NCI-H510A (cell line): ENCODE results near the gene CPNE8.

Experiments used
- DNase-seq: peaks from one replicate; lab custom pipeline; 2025; lab: John Stamatoyannopoulos, UW

Gene CPNE8

DNA sequence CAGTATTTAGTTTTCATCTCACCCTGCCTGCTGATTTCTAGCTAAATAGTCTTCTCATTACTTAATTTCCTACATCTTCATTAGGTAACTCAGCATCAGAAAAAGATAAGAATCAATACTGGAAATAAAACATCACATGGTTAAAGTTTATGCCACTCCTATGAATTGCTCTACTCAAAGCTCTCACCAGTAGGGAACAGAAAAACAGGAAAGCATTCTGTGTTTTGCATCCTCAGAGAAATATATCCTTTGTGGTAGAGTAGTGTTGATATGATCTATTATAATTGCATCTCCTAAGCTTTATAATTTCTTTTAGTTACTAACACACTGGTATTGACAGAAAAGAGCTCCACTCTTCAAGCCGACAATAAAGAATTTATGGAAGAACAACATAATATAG, 9.9 kb downstream of the CPNE8 start:
- no peak for DNase-seq

DNA sequence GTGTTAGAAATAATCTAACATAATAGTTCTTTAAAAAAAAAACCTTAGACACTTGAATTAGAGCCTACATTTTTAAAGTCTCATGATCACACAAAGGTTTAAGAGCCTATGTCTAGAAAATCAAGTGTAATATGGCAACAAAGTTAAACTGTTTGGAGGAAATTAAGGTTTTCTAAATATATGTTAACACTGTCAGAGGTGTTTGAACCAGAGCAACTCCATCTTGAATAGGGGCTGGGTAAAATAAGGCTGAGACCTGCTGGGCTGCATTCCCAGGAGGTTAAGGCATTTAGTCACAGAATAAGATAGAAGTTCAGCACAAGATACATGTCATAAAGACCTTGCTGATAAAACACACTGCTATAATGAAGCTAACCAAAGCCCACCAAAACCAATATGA, 12.4 kb downstream of the CPNE8 start:
- DNase-seq: no peak

DNA sequence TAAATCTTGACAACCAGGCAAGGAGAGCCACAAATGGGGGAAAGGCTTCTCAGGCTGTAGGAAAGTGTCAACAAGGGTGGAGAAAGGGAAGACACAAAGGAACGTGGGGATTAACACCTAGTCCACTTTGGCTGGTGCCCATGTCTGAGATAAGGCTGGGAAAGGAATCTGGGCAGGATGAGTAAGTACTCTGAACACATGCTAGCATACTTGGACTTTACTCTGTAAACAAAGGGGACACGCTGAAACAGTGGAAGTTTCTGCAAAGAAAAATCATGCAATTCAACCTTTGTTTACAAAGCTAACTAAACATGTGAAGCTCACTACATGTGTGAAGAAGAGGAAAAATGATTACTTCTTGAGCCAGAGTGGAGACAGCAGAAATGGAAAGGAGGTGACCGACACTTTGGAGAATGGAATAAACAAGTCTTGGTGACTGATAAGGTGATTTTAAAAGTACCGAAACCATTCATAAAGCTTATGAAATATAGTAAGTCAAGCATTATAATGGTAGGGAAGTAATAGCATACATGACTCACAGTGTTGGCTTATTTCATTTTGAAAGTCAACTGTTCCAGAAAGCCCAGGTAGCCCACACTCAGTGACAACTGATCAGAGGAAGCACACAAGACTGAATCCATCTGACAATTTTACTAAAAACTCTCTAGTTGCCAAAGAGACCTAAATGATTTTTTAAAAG, 13.2 kb downstream of the CPNE8 start:
- DNase-seq: no peak

DNA sequence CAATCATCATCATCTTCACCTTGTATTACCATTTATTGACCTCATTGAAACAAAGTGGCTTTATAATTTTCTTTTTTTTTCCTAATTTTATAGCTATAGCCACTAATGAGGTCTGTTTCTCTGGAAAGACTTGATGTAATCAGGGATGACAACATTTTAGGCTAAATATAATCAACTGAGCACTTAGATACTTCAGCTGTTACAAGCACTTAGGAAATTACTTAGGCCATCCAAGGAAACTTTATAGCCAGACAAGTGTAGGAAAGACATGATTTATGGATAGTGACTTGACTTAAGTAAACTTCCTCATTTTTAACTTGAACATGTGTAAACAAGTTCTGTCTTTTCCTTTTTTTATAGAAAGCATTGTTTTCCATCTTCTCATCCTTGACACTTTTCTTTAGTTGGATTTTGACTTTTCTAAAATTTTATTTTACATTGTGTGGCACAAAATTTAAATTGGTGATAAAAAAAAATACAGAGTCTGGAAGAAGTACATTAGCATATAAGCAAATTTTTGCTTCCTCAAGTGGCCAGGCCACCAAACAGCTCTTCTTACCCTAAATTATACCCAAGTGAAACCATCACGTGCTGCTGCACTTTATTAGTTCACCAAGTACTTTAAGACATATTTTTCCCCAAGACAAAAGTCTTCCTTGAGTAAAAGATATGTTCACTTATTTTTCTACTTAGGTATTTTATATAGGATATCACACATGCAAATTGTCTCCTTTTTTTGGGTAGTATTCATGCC, 15.1 kb downstream of the CPNE8 start:
- no peak for DNase-seq

DNA sequence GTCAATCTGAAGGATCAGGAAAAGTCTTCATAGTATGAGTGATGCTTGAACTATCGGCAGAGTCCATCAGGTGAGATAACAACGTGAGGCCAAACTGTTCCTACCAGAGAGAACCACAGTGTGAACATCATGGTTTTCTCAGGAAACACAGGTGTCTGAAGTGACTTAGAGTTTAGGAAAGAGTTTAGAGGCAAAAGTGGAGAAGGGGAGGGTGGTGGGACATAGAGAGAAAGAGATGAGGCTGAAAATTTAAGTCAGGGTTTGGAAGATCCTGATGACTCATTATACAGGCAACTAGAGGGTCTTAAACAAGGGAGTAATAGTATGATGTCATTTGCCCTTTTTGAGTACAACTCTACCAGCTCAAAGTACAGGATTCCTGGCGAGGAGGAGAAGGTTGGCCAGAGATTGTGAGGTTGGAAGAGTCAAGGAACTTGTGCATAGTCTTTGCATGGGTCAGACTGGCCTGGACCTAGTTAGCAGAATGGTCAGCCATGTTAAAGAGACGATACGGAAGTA, 16.0 kb downstream of the CPNE8 start:
- DNase-seq: no peak

DNA sequence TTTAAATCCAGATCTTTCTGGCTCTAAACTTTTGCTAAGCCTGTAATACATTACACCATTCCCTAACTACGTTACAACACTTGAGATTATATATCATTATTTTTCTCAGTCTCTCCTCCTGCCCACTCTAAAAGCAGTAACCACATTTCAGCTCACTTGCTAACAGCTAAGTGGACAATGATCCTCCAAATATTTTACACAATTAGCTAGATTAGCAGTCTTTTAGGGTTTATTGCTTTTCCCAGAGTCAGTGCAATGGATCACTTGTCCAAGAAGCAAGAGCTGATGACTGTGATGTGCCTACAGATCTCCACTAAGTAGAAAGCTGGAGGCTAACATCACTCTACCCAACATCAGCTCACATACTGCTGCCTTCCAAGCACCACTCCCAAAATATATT, 17.6 kb downstream of the CPNE8 start:
- no peak for DNase-seq

DNA sequence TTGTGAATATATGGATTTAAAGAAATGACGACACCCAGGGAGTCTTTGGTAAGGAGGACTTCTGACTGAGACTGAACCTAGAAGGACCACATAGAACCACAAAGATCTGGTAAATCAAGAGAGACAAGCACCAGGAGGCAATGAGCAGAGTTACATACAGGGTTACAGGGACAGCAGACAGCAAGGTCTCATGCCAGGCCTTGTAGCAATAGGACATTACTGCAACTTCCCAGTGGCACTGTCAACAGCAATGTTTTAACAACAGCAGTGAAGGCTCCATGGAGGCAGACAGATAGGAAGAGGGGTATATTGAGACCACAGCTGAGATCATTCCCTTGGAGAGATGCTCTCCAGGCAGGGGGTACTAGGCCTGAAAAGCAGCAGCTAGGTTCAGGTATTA, 18.5 kb downstream of the CPNE8 start:
- no peak for DNase-seq

DNA sequence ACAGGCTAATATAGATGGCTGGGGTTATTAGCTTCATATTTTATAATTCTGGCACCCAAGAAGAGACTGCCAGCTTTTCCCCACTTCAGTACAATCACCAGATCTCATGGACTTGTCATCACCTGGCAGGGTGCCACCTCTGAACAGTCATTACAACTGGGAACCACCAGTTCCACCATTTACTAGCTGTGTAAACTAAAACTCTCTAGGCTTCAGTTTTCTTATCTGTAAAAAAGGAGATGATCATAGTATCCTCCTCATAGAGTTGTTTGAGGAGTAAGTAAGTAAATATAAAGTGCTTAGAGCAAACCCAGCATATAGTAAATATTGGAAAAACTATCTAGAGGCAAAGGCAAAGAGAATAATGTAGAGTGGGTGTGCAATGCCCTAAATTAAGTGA, 19.3 kb downstream of the CPNE8 start:
- DNase-seq: no peak

DNA sequence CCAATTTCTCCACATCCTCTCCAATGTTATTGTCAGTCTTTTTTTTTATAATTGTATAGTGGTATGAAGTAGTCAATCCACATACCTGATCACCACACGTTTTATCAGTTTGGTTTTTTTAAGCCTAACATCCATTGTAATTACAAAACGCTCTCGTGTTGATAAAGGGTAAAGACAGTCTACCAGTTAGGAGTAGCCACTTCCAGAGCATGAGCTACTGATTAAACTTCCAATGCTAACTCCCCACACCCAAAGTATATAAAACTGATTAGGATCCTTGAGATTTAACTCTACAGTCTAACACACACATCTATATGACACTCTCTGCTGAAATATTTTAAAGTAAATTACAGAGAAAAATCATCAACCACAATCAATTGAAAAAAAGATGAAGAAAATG, 20.7 kb downstream of the CPNE8 start:
- DNase-seq: no peak

DNA sequence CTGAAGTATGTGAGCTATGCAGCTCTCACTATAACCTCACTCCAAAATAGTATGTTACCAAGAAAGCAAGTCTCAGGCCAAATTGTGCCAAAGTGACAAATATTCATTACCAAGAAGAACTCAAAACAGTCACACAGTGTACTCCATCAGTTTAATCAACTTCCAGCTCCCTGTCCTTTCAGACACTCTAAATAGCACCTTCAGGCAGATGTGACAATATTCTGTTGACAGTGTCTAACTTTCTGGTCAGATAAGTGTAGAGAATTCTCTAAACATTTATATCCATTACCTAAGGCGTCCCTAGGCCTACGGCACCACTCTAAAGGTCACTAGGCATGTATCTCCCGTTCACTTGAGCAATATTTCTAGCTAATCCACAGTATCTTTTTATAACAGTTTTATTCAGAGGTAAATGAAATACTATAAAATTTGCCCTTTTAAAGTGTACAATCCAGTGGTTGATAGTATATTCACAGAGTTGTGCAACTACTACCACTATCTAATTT, 21.7 kb downstream of the CPNE8 start:
- no peak for DNase-seq

DNA sequence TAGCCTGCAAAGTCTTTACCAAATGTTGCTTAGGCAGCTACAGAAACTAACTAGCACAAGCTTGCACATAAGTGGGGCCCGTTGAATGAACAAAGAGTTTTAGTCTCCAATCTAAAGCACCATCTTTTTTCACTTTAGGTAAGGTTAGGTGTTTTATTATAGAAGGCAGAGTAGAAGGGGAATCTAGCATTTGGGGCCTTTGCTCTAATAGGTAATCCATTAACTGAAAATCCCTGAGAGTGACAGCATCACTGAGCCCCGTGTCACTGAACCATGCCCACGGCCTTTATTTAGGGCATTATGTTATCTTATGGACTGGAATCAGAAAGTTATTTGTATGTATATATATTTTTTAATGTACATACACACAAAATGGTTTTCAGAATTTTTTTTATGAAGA, 25.1 kb downstream of the CPNE8 start:
- no peak for DNase-seq

DNA sequence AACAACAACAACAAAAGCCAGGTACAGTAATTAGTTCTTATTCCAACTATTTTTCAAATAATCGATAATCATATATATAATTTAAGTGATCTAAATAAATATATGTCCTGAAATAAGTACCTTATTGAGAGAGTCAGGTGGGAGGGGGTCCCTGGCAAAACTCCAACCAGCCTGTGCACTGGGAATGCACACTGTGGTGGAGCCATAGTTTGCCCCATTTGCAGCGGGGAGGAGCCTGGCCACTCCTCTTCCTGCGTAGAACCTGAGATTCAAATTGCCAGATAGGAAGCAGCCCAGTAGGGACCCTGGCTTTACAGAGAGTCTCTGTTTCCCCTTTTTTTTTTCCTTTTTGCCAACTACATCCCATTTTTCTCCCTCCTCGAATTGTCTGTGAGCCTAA, 26.4 kb downstream of the CPNE8 start:
- DNase-seq: no peak

DNA sequence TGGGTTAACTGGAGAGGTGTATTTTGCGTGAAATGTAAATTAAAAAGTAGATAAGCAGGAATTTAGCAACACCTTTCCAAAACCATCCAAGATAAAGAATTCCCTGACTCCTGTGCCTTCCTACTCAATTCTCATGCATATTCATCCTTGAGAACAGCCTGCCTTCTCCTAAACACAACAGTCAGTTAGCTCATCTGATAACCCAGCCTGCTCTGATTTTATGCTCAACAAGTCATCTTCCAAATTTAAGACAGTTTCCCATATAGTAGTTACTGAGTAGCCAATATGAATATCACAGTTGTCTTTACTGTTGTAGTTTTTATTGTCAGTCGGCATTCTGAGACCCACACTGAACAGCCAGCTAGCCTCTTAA, 27.1 kb downstream of the CPNE8 start:
- no peak for DNase-seq

DNA sequence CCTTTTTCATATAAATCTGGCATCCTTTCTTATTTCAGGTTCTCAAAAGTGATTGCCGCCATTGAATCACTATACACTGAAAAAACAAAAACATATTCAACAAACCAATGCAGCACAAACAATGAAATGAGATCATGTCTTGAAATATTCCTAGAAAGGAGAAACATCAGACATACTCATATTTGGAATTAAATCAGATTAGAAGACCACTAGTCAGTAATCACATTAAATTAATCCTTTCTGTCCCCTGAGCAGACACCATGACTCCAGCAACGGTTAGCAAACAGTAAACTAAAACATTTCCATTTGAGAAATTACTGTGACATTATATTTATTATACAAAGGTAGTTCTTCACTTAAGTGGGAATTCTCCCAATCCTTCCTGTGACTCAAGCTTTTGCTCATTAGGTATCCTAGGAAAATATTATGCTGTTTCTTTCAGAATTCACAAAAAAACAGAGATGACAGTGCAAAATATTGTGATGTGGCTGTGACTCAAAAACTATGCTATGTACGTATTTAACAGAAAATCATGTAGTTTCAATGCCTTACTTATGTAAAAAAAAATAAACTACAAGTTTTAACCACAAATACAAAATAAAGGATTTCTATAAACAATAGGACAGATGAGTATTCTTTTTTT, 29.7 kb downstream of the CPNE8 start:
- no peak for DNase-seq

DNA sequence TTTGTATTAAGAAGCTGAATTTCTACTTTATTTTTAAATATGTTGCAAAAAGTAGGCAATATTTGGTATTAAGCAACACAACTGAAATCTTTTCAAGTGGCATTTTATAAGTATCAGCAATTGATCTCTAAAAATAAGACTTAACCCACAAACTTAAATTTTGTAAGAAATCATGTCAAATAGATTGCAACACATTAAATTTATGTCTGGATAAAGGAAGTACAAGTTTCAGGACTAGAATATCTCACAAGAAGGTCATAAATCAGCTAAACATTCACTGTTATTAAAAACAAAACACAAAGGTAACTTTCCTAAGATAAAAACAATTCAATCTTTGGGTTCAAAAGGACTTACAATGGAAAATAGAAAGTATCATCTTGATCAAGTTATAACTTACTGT, 32.8 kb downstream of the CPNE8 start:
- no peak for DNase-seq

DNA sequence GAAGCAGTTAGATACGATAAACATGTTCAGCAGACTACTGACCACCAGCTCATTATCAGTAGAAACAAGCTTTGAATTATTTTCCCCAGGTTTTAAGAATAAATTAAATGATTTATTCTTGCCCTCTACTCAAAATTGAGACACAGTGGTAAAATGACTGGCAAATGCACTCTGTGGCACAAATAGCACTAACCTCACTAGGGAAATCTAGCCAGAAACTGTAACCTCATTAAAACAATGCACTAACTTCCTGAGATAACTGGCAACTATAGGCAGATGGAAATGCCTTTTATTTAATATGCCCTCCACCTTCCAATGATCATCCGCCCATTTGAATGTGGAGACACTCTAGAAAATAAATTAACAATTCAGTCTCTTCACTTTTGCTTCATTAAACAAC, 33.2 kb downstream of the CPNE8 start:
- no peak for DNase-seq

DNA sequence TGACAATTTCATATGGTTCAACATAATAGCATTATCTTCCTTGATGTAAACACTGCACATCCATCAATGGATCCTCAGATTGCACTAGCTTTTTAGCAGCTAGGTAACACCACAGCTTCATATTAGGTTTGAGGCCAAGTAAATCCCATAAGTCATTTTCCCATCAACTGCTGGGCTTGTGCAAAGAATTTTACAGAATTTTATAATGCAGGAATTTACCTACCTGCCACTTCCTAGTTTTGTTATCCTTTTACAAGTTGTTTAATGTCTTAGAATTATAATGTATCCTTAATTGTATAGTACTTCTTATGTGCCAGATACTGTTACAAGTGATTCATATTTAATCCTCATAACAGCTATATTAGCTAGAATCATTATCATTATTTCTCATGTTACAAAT, 36.4 kb downstream of the CPNE8 start:
- no peak for DNase-seq

DNA sequence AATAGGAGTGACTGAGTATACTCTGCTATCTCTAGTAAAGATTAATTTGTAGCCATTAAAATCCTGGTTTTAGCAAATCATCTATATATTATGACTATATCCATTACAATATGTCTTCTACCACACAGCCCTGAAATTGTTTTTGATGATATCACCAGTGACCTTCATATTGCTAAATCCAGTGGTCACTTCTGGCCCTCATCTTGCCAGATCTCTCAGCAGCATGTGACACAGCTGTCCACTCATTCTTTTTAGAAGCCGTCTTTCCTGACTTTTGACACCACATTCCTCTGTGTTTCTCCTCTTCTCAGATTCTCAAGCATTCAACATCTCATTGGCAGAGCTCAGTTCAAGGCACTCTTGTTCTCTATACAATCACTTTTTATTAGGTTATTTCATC, 54.9 kb downstream of the CPNE8 start:
- DNase-seq: no peak

DNA sequence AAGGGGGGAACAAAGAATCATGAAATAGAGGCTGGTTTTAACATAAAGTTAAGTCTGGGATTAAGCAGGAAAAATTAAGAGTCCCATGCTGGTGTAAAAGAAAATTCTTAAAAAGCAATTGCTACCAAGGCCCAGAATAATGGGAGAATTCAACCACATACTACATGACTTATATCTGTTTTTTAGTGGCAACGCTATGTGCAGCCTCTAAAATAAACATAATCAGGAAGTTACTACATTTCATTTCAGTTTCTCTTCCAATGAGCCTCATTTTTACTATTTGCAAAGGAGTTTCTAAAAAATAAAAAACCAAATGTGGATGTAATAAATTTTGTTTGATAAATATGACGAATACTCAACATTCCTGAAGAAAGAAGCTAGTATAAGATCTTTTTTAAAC, 58.1 kb downstream of the CPNE8 start:
- no peak for DNase-seq

DNA sequence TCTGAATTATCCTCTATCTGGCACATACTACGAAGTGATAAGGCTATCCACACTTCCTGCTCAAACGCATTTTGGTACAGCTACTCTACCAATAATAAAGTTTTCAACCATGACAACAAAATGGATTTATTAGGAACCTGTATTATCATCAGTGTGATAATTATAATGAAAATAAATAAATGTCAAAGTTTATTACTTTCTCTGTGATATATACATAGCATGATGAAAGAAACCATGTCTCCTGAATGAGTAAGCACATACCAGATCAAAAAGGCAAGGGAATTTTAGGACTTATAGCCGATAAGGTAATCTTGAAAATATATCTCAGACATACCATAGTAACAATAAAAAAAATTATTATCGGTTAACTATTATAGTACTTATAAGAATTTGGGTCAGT, 61.1 kb downstream of the CPNE8 start:
- no peak for DNase-seq

DNA sequence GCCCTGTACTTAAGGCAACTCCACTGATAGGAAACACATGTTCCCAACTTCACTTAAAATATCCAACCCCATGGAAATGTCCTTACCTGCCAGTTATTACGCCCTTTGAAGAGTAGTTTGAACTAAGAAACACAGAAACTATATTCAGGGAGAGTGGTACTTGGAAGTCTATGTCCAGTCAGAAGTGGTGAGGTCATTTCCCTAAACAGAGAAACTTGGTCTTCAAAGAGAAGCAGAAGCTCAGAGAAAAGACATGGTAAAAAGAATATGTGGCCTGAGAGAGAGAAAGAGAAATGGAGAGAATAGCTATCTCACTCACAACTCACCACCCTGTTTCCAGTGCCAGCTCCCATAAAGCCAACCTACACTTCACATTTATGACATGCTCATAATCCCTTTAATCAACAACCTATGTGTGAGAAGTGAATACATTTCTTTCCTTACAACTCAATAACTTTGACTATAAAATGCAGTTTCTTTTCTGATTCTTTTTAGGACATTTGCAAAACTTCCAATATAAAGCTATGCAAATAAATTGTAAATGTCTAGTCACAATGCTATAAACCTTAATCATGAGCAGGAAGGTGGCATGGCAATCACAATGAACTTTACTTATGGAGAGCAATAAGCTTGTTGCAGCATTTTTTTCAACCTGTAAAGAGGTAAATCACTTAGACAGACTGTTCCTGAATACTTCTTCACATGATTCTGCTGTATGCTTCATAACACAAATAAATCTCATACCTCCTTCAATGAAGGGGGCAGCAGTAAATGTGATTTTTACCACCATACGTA, 67.1 kb downstream of the CPNE8 start:
- DNase-seq: no peak

DNA sequence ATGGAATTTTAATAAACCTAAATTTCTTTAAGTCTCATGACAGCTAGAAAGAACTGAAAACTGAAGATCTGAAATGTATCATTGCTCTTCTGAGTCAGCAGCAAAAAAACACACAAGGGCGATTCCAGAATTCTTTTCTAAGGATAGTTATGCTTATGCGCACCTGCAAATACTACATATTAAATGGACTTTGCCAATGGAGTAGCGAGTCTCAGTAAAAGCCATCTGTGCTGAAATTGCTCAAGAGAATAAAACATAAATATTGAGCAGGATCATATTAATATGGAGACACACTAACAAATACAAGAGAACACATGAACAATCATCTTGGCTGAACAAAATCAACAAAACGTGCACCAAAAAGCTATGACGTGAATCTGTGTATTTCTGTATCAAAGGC, 73.7 kb downstream of the CPNE8 start:
- no peak for DNase-seq
